Astrocyte (in vitro differentiated cells and primary cell): Measurements from ENCODE around the gene USP13. TPM values are rescaled to one million over a fixed set of nuclear protein-coding genes. Genes with fewer than 3 reads are reported as not detected.

Experiments used
- DNase-seq: peaks from one replicate; pipeline ENCODE4 v3.0.0-alpha.2; 2010; ENCODE audit warnings: low read depth
- FAIRE-seq: peaks from 2 replicates; lab custom pipeline; 2011; peaks lifted over from hg19 to GRCh38; lab: Jason Lieb, UNC
- H2AFZ ChIP-seq: 2 replicates; pipeline ENCODE4 v1.6.0; 2012; ENCODE audit warnings: low read depth, low read length, inconsistent platforms
- H3K27ac ChIP-seq: 2 replicates; pipeline ENCODE4 v1.5.1; 2011; ENCODE audit warnings: low read depth, low read length, inconsistent platforms
- H3K27me3 ChIP-seq: 2 replicates; pipeline ENCODE4 v1.6.0; 2011; ENCODE audit warnings: low read length, inconsistent platforms; ENCODE audit not compliant: insufficient read depth
- H3K36me3 ChIP-seq: 2 replicates; pipeline ENCODE4 v1.5.1; 2011; ENCODE audit warnings: low read length, inconsistent platforms; ENCODE audit not compliant: insufficient read depth
- H3K4me1 ChIP-seq: 2 replicates; pipeline ENCODE4 v1.5.1; 2011; ENCODE audit warnings: low read length, inconsistent platforms; ENCODE audit not compliant: insufficient read depth
- H3K4me2 ChIP-seq: 2 replicates; pipeline ENCODE4 v1.6.0; 2012; ENCODE audit warnings: low read length, inconsistent platforms
- H3K4me3 ChIP-seq: 2 replicates; pipeline ENCODE4 v1.5.1; 2011; ENCODE audit warnings: low read depth, mild to moderate bottlenecking, low read length, inconsistent platforms; ENCODE audit not compliant: insufficient read depth
- H3K79me2 ChIP-seq: 2 replicates; pipeline ENCODE4 v1.6.0; 2012; ENCODE audit warnings: mild to moderate bottlenecking, low read length, inconsistent platforms; ENCODE audit not compliant: insufficient read depth
- H3K9ac ChIP-seq: 2 replicates; pipeline ENCODE4 v1.6.0; 2012; ENCODE audit warnings: mild to moderate bottlenecking, low read length, inconsistent platforms
- H3K9me3 ChIP-seq: 2 replicates; pipeline ENCODE4 v1.5.1; 2012; ENCODE audit warnings: low read depth, mild to moderate bottlenecking, low read length, inconsistent platforms; ENCODE audit not compliant: insufficient read depth
- H4K20me1 ChIP-seq: 2 replicates; pipeline ENCODE4 v1.6.0; 2012; ENCODE audit warnings: low read length, inconsistent platforms; ENCODE audit not compliant: insufficient read depth
- H3K27ac Mint-ChIP-seq: one replicate; pipeline ENCODE4 v1.8.0; 2021; ENCODE audit warnings: mild to moderate bottlenecking, mixed read lengths; ENCODE audit not compliant: unreplicated experiment
- H3K27me3 Mint-ChIP-seq: one replicate; pipeline ENCODE4 v1.8.0; 2021; ENCODE audit warnings: low read depth, mixed read lengths; ENCODE audit not compliant: unreplicated experiment
- H3K36me3 Mint-ChIP-seq: one replicate; pipeline ENCODE4 v1.8.0; 2021; ENCODE audit warnings: low read depth, mixed read lengths; ENCODE audit not compliant: unreplicated experiment
- H3K4me1 Mint-ChIP-seq: one replicate; pipeline ENCODE4 v1.8.0; 2021; ENCODE audit warnings: low read depth, mixed read lengths; ENCODE audit not compliant: unreplicated experiment
- H3K4me3 Mint-ChIP-seq: one replicate; pipeline ENCODE4 v1.8.0; 2021; ENCODE audit warnings: mild to moderate bottlenecking, moderate library complexity, mixed read lengths; ENCODE audit not compliant: unreplicated experiment
- H3K9me3 Mint-ChIP-seq: one replicate; pipeline ENCODE4 v1.8.0; 2021; ENCODE audit warnings: mild to moderate bottlenecking, mixed read lengths; ENCODE audit not compliant: unreplicated experiment
- EZH2 ChIP-seq: IDR thresholded peaks from 2 replicates; pipeline ENCODE4 v1.6.1; 2012; ENCODE audit warnings: mild to moderate bottlenecking, low read length, inconsistent platforms; ENCODE audit not compliant: insufficient read depth
- total RNA-seq: library from RNA; stranded (reverse); gene quantifications from 2 replicates; pipeline ENCODE4 v1.2.1, GENCODE V29; 2021
- TF ChIP-seq, protein P1 (sequence below): IDR thresholded peaks from 2 replicates; pipeline ENCODE4 v1.5.1; 2011; ENCODE audit warnings: low read depth, mild to moderate bottlenecking, inconsistent platforms, low read length, moderate library complexity; ENCODE audit not compliant: insufficient read depth

USP13 gene
- total RNA-seq, 1 donor from 2014 or later, result 7.4 TPM

DNA sequence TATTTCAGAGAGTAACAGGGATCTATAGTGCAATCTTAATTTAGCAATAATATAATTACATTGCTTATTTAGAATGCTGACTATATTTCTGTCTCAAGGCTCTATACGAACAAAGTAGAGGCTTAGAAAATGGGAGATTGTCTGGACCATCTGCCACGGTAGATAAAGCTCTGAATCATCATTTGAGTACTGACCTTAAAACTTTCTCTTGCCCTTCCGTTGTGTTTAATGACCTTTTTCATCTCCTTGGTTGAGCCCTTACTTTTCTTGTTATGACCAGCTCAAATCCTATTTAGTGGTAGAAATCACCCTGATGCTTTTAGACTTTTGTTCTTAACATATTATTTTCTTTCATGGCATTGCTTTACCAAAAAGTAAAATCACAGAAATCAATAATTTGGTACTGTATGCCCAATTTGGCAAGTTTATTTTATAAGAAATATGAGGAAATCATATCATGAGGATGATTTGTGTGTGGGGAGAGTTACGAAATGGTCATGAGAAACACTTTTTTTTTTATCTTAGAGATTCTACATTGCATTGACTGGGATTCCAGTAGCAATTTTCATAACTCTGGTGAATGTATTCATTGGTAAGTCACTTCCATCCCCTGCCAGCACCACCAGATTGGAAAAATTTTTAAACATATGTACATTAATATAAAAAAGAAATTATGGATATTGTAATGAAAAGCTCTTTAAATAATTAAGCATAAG lies 37.2 kb upstream of the USP13 start:
- peaks cover 8% of the 10 kb centered on the region for H3K36me3 ChIP-seq
- H3K9ac ChIP-seq, result no peak overlapping the region
- H2AFZ ChIP-seq, result no peak overlapping the region
- Mint-ChIP-seq H3K4me1 (peaks cover 16% of the 10 kb centered on the region), H3K27ac (no peak overlapping the region), H3K27me3 (no peaks in the 10 kb centered on the region), H3K4me3 (no peak overlapping the region), H3K36me3 (peaks cover 6% of the 10 kb centered on the region), H3K9me3 (peaks cover under 1% of the 10 kb centered on the region)
- DNase-seq, result no peak
- peaks cover 6% of the 10 kb centered on the region for H3K79me2 ChIP-seq
- no peak for FAIRE-seq
- H3K4me3 ChIP-seq, result no peak overlapping the region
- H3K27me3 ChIP-seq, result no peaks in the 10 kb centered on the region
- peaks cover 14% of the 10 kb centered on the region for H3K4me1 ChIP-seq
- no peak overlapping the region for H3K27ac ChIP-seq
- no peaks in the 10 kb centered on the region for H4K20me1 ChIP-seq
- H3K9me3 ChIP-seq, result no peaks in the 10 kb centered on the region
- no peak for TF ChIP-seq EZH2
- TF ChIP-seq, protein P1, sequence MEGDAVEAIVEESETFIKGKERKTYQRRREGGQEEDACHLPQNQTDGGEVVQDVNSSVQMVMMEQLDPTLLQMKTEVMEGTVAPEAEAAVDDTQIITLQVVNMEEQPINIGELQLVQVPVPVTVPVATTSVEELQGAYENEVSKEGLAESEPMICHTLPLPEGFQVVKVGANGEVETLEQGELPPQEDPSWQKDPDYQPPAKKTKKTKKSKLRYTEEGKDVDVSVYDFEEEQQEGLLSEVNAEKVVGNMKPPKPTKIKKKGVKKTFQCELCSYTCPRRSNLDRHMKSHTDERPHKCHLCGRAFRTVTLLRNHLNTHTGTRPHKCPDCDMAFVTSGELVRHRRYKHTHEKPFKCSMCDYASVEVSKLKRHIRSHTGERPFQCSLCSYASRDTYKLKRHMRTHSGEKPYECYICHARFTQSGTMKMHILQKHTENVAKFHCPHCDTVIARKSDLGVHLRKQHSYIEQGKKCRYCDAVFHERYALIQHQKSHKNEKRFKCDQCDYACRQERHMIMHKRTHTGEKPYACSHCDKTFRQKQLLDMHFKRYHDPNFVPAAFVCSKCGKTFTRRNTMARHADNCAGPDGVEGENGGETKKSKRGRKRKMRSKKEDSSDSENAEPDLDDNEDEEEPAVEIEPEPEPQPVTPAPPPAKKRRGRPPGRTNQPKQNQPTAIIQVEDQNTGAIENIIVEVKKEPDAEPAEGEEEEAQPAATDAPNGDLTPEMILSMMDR, result no peak
- no peak overlapping the region for H3K4me2 ChIP-seq

- no peak for FAIRE-seq
Measured at GRCh38 chr3:179622023-179622422, 30.8 kb upstream of the USP13 start.

More at GRCh38 chr3:179622023-179622422, 30.8 kb upstream of the USP13 start:
- TF ChIP-seq EZH2, result no peak
- TF ChIP-seq, protein P1, result no peak
- Histone ChIP-seq H3K4me2 (no peak overlapping the region), H4K20me1 (no peaks in the 10 kb centered on the region), H3K27me3 (no peaks in the 10 kb centered on the region), H3K9ac (no peak overlapping the region), H3K4me3 (no peak overlapping the region), H3K27ac (no peak overlapping the region), H2AFZ (no peak overlapping the region), H3K36me3 (peaks cover 8% of the 10 kb centered on the region), H3K9me3 (no peaks in the 10 kb centered on the region), H3K79me2 (no peaks in the 10 kb centered on the region), H3K4me1 (no peaks in the 10 kb centered on the region)
- no peak for DNase-seq
- Mint-ChIP-seq H3K27me3 (no peaks in the 10 kb centered on the region), H3K9me3 (peaks cover 2% of the 10 kb centered on the region), H3K4me3 (no peak overlapping the region), H3K36me3 (peaks cover 27% of the 10 kb centered on the region), H3K4me1 (no peaks in the 10 kb centered on the region), H3K27ac (no peak overlapping the region)
